GM23338 (cell line): ENCODE data around the gene FRZB.

Experiments used
- CREB1 ChIP-seq: fragments of 250-450 bp; sonication (Bioruptor Pico); IDR thresholded peaks from 2 replicates; pipeline ENCODE4 v1.5.0; 2020; ENCODE audit warnings: low read depth, mild to moderate bottlenecking, moderate library complexity
- CTCF ChIP-seq, 2 experiments: fragments of 200-600 bp in 1 of 2; sonication (generic) in 1 of 2; conservative IDR thresholded peaks; 2 replicates each; pipeline versions ENCODE4 v1.5.1 to v1.6.1; 2016 to 2017; ENCODE audit warnings: antibody characterized with exemption in 2 of 2, low read depth in 2 of 2, mild to moderate bottlenecking in 2 of 2, moderate library complexity in 1 of 2
- EZH2 ChIP-seq: fragments of 200-600 bp; sonication (generic); IDR thresholded peaks from one replicate; pipeline ENCODE4 v1.8.0; 2017; ENCODE audit warnings: antibody characterized with exemption, mild to moderate bottlenecking, low read depth; ENCODE audit not compliant: unreplicated experiment
- JUNB ChIP-seq: IDR thresholded peaks from one replicate; pipeline ENCODE4 v1.6.1; 2016; ENCODE audit warnings: antibody characterized with exemption; ENCODE audit not compliant: unreplicated experiment
- POLR2AphosphoS5 ChIP-seq: IDR thresholded peaks from 2 replicates; pipeline ENCODE4 v1.6.1; 2016; ENCODE audit warnings: antibody characterized with exemption, low read depth
- REST ChIP-seq: IDR thresholded peaks from one replicate; pipeline ENCODE4 v1.6.1; 2018; ENCODE audit warnings: antibody characterized with exemption; ENCODE audit not compliant: unreplicated experiment
- ZNF114 ChIP-seq: fragments of 250-450 bp; sonication (Bioruptor Pico); IDR thresholded peaks from 2 replicates; pipeline ENCODE4 v1.5.0; 2020; ENCODE audit warnings: mild to moderate bottlenecking, moderate library complexity

- TF ChIP-seq CTCF (conservative IDR thresholded peaks at IDR 0.05; ENCODE audit: low read depth in 2 of 2) (no peak), CREB1 (CRISPR knock-in tag) (no peak), POLR2AphosphoS5 (no peak), REST (no peak), JUNB (no peak), EZH2 (no peak), ZNF114 (no peak)
These were observed 21.4 kb upstream of the FRZB start for GRCh38 chr2:182887753-182888415.
